Stimulated activated CD4-positive, alpha-beta T cell treated with anti-CD3 and anti-CD28 coated beads, Interleukin-15, amount 100 ng/mL, for 1 hour (primary cell): ENCODE data around the gene APBA2.
"Not testable (repeated sequence)": the region's sequence is repeated elsewhere in the genome, so short reads cannot be mapped to it uniquely, and the experiment has no call there.

Experiments used
- DNase-seq, 2 donors: peaks; one replicate each; pipeline ENCODE4 v3.0.0-alpha.2; 2020; ENCODE audit warnings: low read depth in 1 of 2, low spot score in 1 of 2

APBA2 gene

GRCh38 chr15:28994831-28995596 lies 109.2 kb downstream of the APBA2 start:
- DNase-seq, result no peak

GRCh38 chr15:28995705-28996104 lies 109.9 kb downstream of the APBA2 start:
- DNase-seq, result no peak

DNA sequence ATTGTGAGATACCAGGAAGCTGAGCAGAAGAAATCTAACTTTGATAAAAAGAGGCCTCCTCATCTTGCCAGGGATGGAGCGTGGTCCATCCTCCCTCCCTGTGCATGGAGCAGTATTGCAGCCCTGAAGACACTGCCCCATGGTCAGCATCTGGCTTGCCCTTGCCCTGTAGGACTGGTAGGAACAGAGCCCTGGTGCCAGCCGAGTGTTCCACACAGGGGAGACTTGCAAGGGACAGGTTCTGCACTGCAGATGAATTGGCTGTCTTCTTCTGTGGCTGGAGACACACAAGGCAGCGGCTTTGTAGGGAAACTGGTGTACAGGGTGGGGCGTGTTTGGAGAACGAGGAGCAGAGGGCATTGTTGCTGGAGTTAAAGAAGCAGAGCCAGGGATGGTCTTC lies 110.5 kb downstream of the APBA2 start:
- no peak for DNase-seq

DNA sequence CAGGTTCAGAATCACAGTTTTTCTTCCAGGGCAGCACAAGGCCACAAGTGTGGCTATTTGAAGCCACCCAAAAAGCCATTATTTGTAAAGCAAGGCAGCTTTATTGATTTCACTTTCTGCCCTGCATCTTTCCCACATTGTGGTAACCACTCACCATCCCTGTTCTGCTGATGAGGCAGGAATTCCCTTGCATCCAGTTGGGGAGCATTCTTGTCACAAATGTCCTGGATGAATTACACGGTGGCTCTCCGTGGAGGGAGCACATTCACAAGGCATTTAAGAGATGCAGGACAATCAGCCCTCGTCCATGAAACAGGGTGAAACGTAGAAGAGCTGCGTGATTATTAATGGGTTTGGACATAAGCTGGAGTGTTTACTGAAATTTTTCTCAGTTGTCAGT lies 111.2 kb downstream of the APBA2 start:
- DNase-seq, result no peak

DNA sequence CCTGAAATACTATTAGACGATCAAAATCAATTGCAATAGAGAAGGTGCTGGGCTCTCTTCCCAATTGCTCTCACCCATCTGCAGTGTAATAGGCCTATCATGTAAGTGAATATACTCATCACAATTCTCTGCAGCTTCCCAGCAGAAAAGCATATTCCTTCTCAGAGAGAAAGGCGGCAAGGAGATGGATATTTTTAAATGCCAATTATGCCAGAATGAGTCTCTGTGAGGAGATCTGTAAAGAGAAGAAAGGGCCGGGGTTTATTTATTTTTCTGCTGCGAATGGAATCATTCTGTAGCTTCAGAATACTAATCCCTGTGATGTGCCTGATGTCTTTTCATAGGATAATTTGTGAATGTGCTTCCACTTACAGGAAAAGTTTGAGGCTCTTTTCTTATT lies 112.0 kb downstream of the APBA2 start:
- no peak for DNase-seq

DNA sequence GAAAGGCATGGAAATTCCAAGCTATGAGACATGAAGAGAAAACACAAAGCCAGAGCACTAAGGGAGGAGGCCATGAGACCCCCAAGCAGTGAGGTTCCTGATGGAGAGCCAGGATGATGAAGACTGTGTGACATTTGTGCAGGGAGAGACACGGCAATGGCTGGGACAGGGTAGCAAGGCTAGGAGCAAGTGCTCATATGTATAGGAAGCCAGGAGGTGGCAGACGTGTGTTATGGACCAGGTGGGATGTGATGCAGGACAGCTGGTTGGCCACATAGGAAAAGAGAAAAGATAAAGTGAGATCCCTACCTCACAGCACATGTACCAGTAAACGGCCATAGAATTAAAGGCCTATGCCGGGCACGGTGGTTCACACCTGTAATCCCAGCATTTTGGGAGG lies 112.7 kb downstream of the APBA2 start:
- no peak for DNase-seq

DNA sequence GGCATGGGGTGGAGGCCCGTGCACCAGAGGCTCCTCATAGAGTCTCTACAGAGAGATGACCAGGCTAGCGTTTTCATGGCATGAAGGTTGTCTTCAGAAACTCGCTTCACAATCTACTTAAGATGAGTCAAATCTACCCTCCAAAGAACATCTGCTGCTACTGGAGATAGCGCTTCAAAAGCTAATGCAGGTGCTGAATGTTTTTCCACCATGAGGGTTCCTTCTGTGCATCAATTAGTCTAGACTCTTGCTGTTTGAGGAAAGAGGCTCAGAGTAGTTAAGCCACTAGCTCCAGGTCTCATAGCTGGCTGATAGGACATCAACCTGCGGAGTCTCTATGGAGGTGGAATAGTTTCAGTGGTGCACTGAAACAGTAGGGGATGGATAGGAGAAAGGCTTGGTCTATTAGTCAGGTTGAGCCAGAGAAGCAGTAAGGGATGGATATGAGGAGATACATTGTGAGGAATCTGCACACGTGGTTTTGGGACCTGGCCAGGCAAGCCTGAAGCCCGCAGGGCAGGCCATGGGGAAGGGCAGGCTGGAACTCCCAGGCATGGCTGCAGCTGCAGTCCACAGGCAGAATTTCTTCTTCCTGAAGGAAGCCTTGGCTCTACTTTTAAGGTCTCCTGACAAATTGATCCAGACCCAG lies 117.5 kb downstream of the APBA2 start:
- no peak for DNase-seq

- no peak for DNase-seq
Observed at GRCh38 chr15:29003840-29004233, 118.1 kb downstream of the APBA2 start.

DNA sequence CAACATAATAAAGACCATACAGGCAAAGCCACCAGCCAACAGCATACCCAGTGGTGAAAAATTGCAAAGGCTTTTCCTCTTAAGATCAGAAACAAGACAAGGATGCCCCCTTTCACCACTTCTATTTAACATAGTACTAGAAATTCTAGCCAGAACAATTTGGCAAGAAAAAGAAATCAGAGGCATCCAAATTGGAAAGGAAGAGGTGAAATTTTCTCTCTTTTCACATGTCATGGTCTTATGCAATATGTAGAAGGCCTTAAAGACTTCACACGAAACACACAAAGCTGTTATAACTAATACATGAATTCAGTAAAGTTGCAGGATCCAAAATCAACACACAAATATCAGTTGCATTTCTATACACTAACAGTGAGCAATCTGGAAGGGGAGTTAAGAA lies 120.2 kb downstream of the APBA2 start:
- no peak for DNase-seq

DNA sequence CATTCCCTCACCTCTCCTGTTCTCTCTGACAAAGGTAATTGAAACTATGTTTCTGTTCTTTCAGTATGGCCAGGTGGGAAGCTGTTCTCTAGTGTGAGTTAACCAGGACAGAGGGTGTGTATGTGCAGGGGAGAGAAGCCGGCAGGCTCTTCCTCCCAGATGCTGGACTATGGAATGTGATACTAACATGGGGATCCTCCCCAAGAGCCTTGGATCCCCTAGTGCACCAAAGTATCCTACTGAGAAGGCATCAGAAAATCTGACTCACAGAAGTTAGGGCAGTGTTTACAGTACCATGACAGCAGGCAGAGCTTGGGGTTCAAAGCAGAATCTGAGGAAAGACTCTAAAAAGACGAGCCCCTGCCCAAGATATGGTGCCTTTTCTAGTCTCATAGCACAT lies 123.1 kb downstream of the APBA2 start:
- no peak for DNase-seq

DNA sequence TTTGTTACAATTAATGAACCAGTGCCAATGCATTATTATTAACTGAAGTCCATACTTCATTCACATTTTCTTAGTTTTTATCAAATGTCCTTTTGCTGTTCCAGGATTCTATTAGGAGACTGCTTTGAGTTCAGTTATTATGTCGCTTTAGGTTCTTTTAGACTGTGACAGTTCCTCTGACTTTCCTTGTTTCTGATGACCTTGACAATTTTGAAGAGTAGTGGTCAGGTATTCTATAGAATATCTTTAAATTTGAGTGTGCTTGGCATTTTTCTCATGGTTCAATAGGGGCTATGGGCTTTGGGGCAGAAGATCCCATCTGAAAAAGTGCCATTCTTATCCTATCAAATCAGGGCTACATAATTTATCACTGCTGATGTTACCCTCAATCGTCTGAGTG lies 126.3 kb downstream of the APBA2 start:
- no peak for DNase-seq

- no peak for DNase-seq
Observed at GRCh38 chr15:29014493-29014892, 128.7 kb downstream of the APBA2 start.

GRCh38 chr15:29016518-29016917 lies 130.7 kb downstream of the APBA2 start:
- no peak for DNase-seq

DNA sequence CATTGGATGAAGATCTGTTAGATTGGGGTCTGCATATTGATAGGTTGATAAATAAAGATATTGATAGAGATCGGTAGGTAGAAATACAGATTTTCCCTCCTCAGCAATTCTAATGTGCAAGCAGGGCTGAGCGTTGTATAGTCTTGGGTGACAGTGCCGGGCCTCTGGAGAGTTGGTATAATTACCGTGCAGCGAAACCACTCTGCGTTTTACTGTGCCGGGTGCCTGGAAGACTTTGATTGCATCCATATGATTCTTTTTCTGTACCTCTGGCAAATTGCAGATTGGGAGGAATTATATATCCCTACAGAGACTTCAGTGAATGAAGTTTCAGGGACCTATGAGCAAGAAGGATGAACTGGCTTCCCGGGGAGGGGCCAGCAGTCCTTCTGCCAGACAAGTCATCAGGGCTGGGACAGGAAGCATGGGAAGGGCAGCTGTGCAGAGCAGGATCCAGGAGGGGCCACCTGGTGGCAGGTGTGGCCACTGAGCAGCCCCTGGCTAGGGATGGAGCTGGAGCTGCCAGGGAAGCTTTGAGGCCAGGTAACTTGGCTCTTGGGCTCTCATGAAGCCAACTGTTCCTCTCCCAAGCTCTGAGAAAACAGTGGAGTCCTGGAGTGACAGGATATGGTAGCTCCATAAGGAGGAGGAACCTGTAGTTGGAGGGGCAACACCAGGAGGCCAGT lies 132.5 kb downstream of the APBA2 start:
- no peak for DNase-seq

DNA sequence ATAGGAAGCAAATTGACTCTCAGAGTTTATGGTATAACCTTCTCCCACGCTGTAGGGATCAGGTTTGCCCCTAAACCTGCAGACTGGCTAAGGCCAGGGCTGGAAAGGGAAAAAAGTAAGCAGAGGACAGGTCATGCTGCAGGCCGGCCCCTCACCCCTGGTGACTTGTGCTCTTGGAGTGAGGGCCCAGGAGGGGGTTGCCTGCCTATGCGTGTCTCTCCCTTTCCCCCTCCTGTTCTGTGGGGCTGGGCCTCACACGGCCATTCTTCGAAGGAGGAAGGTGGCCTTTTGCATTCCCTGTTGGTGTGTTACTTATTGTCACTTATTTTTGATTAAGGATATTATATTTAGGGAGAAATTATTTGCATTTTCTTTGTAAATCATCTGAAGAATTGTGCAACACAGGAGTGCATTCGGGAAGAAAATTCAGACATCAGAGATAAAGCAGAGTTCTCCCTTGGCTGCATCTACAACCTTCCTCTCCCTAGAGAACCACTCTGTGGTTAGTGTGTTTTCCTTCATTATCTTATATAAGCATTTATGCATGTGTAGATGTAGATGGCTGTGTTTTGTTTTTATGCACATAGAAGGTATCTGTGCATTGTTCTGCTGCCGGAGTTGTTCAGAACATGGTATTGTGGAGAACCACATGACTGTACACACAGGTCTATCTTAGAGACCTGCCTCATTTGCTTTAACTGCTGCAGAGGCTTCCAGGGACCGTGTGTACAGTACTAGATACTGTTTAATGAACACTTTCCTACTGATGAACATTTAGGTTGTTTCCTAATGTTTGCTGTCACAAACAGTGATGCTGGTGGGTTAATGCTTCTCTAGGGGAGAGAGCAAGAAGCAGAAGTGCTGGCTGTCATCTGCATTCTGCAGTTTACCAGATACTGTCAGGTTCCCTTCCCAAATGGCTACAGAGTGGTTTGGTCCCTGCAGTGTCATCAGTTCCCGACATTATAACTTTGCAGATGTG lies 133.5 kb downstream of the APBA2 start:
- no peak for DNase-seq

- no peak for DNase-seq
Observed at GRCh38 chr15:29021857-29022256, 136.1 kb downstream of the APBA2 start.

GRCh38 chr15:29024662-29025061 lies 138.9 kb downstream of the APBA2 start:
- DNase-seq, result no peak

GRCh38 chr15:29025411-29025810 lies 139.6 kb downstream of the APBA2 start:
- DNase-seq, result not testable (repeated sequence)

- not testable (repeated sequence) for DNase-seq
Observed at GRCh38 chr15:29028158-29028557, 142.4 kb downstream of the APBA2 start.

DNA sequence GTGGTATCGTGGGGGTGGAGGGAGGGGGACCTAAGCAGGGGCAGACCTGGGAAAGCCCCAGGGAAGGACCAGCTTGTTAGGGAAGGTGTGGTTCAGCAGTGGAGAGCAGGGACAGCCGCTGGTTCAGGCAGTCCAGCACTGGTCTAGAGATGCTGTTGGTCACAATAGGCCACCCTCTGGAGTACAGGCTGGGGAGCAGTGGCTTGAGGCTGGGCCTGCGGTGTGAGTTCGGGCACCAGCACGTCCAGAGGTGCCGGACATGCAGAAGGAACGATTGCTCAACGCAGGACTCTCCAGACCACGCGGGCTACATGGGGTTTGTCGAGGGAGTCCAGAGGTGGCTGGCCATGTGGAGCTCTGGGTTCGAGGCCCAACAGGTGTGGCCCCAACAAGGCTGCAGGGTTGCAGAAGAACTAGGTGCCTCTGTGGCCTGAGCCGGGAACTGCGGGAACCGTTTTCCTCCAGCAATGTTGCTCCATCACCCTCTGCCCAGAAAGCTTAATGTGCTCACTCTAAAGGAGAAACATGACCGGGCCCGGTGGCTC lies 143.9 kb downstream of the APBA2 start:
- no peak for DNase-seq
